ENCODE measurements around the gene DNAH8.

DNAH8 gene

DNA sequence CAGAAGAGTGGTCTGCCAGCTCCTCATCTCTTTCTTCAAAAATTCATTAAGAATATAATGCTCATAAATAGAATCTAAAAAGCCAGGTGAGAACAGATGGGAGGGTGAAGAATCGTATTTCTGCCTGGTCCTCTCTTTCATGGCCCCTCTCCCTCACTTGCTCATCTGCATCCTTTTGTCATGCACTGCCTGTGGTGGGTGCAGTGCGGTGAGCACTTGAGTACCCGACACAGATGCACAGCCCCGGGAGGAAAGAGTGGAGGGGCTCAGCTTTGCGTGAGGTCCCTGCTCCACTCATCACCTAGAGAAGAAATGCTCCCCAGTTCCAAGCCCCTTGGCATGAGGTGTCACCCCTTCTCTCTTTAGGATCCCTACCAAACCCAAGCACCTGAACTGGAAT is 275.4 kb downstream of the DNAH8 start:
- peaks cover 11 to 13% of the 10 kb centered on the region in 2 donors for H3K27me3 Mint-ChIP-seq
- no peak overlapping the region for H3K27ac Mint-ChIP-seq
- peaks cover 0 to 1% of the 10 kb centered on the region in 2 donors for H3K36me3 Mint-ChIP-seq
- DNase-seq (no peak), ATAC-seq (replicated peaks) (no peak)
- H3K4me3 Mint-ChIP-seq, result no peak overlapping the region
- H3K9me3 Mint-ChIP-seq, result no peaks in the 10 kb centered on the region
- H3K4me1 Mint-ChIP-seq, result no peaks in the 10 kb centered on the region

DNA sequence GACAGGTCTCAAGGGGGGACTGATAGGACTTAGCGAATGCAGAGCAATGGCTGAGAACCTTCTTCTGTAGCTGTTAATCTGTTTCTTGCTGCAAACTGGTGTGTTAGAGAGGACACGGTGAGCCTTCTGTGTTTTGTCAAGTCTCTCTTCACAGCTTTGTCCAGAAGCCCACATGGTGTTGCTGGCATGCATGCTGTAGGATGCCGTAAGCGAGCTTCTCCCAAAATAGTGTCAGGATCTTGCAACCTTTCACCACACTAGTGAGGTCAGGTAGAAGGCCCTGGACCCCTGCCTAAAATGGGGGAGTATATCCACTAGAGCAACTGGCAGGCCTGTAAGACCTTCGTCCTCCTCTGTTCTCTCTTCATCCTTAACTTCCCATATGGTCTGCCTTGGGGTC is 281.6 kb downstream of the DNAH8 start:
- DNase-seq (no peak), ATAC-seq (replicated peaks) (no peak)
- H3K4me1 Mint-ChIP-seq, result no peaks in the 10 kb centered on the region
- H3K9me3 Mint-ChIP-seq, result no peaks in the 10 kb centered on the region
- H3K36me3 Mint-ChIP-seq, result peaks cover 0 to 1% of the 10 kb centered on the region in 2 donors
- H3K4me3 Mint-ChIP-seq, result no peak overlapping the region
- H3K27me3 Mint-ChIP-seq, result peaks cover 37% of the 10 kb centered on the region in 2 donors
- H3K27ac Mint-ChIP-seq, result no peak overlapping the region

DNA sequence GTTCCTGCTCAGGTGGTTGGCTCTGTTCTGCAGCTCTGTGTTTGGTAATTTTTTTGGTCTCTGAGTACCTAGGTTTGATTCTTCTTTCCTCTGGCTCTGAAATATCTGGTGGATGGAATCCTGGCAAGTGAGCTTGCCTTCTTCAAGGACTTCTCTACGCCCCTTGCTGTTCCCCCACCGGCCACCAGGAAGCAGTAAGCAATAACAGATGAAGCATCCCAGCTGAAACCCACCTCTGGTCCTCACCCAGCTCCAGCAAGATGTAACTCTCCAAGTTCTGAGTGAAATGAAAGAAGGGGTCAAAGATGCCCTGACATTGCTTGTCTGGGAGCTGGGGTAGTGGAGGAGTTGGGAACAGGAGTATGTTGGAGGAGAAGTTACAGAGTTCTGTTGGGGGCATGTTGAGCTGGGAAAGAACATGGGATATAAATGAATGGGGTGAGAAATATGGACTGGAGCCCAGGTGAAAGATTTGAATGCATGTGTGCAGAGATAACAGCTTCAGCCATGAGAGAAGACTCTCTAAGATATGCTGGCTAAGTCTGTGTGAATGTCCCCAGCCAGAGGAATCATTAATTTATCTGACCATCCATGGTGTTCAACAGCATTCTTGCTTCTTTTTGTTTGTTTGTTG is 282.1 kb downstream of the DNAH8 start:
- ATAC-seq (replicated peaks) (peak in 1 of 2 donors; percentile 51), DNase-seq (peak; percentile 8)

DNA sequence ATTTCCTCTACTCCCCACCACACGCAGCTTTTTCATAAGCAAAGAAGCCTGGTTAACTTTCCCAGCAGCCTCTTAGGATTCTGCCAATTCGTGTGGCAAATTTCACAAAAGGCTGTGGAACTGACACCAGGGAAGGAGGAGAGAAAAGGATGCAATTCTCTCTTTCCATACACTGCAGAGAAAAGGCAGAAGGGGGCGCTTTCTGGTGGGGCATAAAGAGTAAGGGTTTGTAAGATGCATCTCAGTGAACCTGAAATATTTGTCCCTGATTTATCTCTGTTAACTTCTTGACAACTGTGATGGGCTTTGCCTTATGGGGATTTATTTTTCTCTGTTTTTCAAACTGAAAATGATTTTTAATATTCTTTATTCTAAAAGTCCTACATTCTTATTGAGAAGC is 288.0 kb downstream of the DNAH8 start:
- ATAC-seq (replicated peaks), result no peak
- no peak for DNase-seq
- Mint-ChIP-seq H3K36me3 (no peaks in the 10 kb centered on the region), H3K4me1 (no peaks in the 10 kb centered on the region), H3K27ac (no peak overlapping the region), H3K27me3 (peaks cover 23 to 66% of the 10 kb centered on the region in 2 donors), H3K9me3 (peaks cover 2 to 3% of the 10 kb centered on the region in 2 donors), H3K4me3 (no peak overlapping the region)

More for the DNA sequence above, 282.1 kb downstream of the DNAH8 start:
- Mint-ChIP-seq H3K27me3 (peaks cover 36 to 38% of the 10 kb centered on the region in 2 donors), H3K36me3 (no peaks in the 10 kb centered on the region), H3K9me3 (no peaks in the 10 kb centered on the region), H3K27ac (no peak overlapping the region), H3K4me1 (no peaks in the 10 kb centered on the region), H3K4me3 (no peak overlapping the region)

DNA sequence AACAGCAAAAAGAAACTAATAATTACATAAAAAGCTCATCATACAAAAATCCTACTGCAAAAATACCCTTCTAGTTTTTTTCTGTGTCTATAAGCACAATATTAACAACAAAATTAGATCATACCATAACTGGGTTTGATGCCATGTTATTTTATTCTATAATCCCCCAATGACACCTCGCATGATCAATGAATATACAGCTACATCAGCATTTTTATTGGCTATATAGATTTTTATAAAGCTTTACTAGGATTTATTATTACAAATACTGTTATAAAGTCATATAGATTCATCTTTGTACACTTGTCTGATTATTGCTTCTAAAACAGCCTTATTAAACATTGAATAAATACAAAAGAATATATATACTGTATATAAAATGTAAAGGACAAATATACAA is 288.4 kb downstream of the DNAH8 start:
- Mint-ChIP-seq H3K27me3 (peaks cover 27 to 70% of the 10 kb centered on the region in 2 donors), H3K36me3 (no peaks in the 10 kb centered on the region)

DNA sequence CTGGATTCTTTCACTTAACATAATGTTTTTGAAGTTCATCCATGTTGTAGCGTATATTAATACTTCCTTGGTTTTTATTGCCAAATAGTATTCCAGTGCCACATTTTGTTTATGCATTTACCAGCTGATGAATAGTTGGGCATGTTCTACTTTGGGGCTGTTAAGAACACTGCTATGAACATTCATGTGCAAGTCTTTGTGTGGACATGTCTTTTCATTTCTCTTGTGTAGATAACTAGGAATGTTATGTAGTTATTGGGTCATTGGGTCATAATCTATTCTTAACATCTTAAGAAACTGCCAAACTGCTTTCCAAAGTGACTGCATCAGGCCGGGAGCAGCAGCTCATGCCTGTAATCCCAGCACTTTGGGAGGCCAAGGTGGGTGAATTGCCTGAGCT is 289.7 kb downstream of the DNAH8 start:
- Mint-ChIP-seq H3K27ac (no peak overlapping the region), H3K9me3 (peaks cover 2 to 3% of the 10 kb centered on the region in 2 donors), H3K4me3 (no peak overlapping the region)

More for the DNA sequence above, 288.4 kb downstream of the DNAH8 start:
- peaks cover 2 to 3% of the 10 kb centered on the region in 2 donors for H3K9me3 Mint-ChIP-seq
- no peaks in the 10 kb centered on the region for H3K4me1 Mint-ChIP-seq
- ATAC-seq (replicated peaks) (no peak), DNase-seq (no peak)
- H3K27ac Mint-ChIP-seq, result no peak overlapping the region
- no peak overlapping the region for H3K4me3 Mint-ChIP-seq

DNA sequence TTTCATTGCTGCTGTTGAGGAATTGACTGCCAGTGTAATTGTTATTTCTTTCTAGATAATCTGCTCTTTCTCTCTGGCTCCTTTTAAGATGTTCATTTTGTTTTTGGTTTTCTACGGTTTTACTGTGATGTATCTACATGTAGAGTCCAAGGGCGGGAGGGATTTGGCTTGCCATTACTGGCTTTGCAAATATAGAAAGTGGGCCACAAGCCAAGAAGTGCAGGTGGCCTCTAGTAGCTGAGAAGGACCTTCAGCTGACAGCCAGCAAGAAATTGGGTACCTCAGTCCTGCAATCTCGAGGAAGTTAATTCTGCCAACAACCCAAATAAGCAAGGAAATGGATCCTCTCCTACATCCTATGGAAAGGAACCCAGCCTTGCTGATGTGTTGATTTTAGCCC is 290.7 kb downstream of the DNAH8 start:
- no peak for DNase-seq
- Mint-ChIP-seq H3K36me3 (no peaks in the 10 kb centered on the region), H3K4me1 (no peaks in the 10 kb centered on the region), H3K4me3 (no peak overlapping the region), H3K27me3 (peaks cover 24 to 67% of the 10 kb centered on the region in 2 donors), H3K27ac (no peak overlapping the region), H3K9me3 (peaks cover 2 to 3% of the 10 kb centered on the region in 2 donors)
- no peak for ATAC-seq (replicated peaks)

More for the DNA sequence above, 289.7 kb downstream of the DNAH8 start:
- DNase-seq (no peak), ATAC-seq (replicated peaks) (no peak)
- peaks cover 28 to 76% of the 10 kb centered on the region in 2 donors for H3K27me3 Mint-ChIP-seq
- no peaks in the 10 kb centered on the region for H3K36me3 Mint-ChIP-seq
- no peaks in the 10 kb centered on the region for H3K4me1 Mint-ChIP-seq

DNA sequence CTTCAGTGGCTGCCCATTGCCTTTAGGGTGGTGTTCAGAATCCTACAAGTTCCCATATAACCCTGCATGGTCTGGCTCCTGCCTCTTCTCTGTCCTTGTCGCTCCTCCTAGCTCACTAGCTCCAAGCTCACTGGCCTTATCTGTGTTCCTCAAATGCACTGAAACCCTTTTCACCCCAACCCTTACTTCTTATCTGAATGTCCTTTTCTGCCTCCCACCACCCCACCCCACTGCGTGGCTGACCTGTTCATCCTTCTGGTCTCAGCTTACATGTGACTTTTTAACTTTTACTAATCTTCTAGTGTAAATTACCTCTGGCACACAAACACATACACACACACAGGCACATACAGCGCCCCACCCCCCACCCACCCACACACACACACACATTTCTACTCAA is 292.5 kb downstream of the DNAH8 start:
- H3K4me3 Mint-ChIP-seq, result no peak overlapping the region
- no peaks in the 10 kb centered on the region for H3K36me3 Mint-ChIP-seq
- H3K27me3 Mint-ChIP-seq, result peaks cover 22 to 68% of the 10 kb centered on the region in 2 donors
- H3K9me3 Mint-ChIP-seq, result peaks cover 2 to 3% of the 10 kb centered on the region in 2 donors
- DNase-seq (no peak), ATAC-seq (replicated peaks) (no peak)
- H3K27ac Mint-ChIP-seq, result no peak overlapping the region
- no peaks in the 10 kb centered on the region for H3K4me1 Mint-ChIP-seq

DNA sequence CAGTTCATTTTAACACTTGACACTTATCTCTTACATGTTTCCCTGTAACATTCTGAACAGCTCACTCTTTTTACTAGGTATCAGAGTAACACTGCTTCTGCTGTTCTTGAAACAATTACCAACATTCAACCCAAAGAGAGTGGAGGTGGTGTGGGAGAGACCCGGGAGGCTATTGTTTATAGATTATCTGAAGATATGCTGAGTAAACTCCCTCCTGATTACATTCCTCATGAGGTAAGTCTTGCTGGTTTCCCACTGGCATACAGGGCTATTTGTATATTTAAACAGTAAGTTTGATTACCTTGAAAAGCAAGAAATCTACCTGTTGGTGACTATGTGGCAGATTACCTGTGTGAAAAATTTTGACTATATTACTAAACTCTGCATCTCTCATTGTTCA is 293.6 kb downstream of the DNAH8 start:
- H3K27me3 Mint-ChIP-seq, result peaks cover 22 to 72% of the 10 kb centered on the region in 2 donors
- H3K4me1 Mint-ChIP-seq, result no peaks in the 10 kb centered on the region
- H3K36me3 Mint-ChIP-seq, result no peaks in the 10 kb centered on the region

DNA sequence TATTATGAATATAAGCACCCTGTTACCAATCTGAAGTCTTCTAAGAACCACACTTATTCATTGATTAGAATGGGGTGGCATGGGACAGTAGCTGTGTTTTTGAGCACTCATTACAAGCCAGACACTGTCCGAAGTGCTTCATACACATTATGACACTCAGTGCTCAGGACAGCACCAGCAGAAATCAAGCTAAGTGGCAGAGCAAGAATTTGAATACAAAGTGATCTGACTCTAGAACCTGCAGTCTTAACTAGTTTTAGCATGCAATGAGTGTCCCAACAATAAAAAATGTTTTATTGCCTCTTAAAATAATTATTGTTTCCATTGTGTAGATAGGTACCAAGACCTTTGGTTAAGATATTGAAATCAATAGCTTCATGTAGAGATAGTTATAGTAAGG is 294.4 kb downstream of the DNAH8 start:
- no peak for DNase-seq
- Mint-ChIP-seq H3K27me3 (peaks cover 23 to 67% of the 10 kb centered on the region in 2 donors), H3K27ac (no peak overlapping the region), H3K36me3 (no peaks in the 10 kb centered on the region), H3K4me1 (peaks cover 0 to 2% of the 10 kb centered on the region in 2 donors), H3K9me3 (peaks cover 2 to 4% of the 10 kb centered on the region in 2 donors), H3K4me3 (no peak overlapping the region)
- ATAC-seq (replicated peaks), result no peak

More for the DNA sequence above, 293.6 kb downstream of the DNAH8 start:
- Mint-ChIP-seq H3K4me3 (no peak overlapping the region), H3K27ac (no peak overlapping the region), H3K9me3 (peaks cover 2 to 3% of the 10 kb centered on the region in 2 donors)
- no peak for ATAC-seq (replicated peaks)
- DNase-seq, result no peak

DNA sequence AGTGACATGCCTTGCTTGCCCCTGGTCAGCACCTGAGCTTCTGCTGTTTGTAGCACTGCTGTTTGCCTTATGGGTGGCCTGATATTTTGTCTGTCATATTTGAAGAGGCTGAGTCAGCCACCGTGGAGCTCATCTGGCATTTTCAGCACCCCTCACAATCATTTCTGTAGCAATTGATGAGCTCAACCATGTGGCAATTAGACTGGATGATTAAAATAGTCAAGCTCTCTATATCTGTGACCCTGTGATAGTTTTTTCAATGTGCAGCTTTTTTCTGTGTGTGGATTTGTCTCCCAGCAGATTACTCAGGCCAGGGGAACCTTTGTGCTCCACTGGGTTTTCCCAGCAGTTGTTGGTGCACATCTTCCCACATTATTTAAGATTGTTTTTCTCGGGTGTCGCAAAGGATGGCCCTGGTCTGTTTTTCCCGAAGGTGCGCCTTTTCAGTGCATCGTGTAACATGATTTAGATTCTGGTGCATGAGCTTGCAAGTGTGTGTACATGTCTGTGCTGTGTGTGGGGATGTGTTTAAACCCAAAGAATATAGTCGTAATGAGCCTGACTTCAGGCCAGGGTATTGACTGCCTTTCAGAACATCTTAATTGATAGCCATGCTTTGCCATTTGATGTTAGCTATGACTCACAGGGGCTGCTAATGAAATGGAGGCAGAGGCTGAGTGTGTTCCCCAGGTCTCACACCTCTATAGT is 301.9 kb downstream of the DNAH8 start:
- H3K36me3 Mint-ChIP-seq, result peaks cover 0 to 3% of the 10 kb centered on the region in 2 donors
- no peak for DNase-seq
- no peak overlapping the region for H3K27ac Mint-ChIP-seq
- ATAC-seq (replicated peaks), result no peak
- H3K9me3 Mint-ChIP-seq, result peaks cover 7 to 12% of the 10 kb centered on the region in 2 donors
- peaks cover 12 to 24% of the 10 kb centered on the region in 2 donors for H3K27me3 Mint-ChIP-seq
- H3K4me3 Mint-ChIP-seq, result no peak overlapping the region
- H3K4me1 Mint-ChIP-seq, result peaks cover 0 to 3% of the 10 kb centered on the region in 2 donors

DNA sequence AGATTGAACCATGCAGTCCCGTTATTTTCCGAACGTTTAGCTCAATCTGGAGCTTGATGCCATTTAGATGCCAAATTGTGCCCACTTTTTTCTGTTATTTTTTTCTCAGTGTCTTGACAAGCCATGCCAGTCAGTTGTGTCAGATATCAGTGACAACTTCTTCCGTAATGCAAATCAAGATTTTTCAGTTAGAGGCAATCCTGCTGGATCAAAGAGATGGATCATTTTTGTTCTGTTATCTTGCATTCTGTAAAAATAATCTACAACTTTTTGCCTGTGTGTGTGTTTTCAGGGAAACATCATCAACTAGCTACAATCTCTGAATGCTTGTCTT is 302.4 kb downstream of the DNAH8 start:
- peaks cover 12 to 21% of the 10 kb centered on the region in 2 donors for H3K27me3 Mint-ChIP-seq
- DNase-seq (no peak), ATAC-seq (replicated peaks) (no peak)
- H3K4me3 Mint-ChIP-seq, result no peak overlapping the region
- H3K36me3 Mint-ChIP-seq, result peaks cover 0 to 3% of the 10 kb centered on the region in 2 donors
- H3K27ac Mint-ChIP-seq, result no peak overlapping the region
- H3K9me3 Mint-ChIP-seq, result peaks cover 7 to 12% of the 10 kb centered on the region in 2 donors
- peaks cover 0 to 3% of the 10 kb centered on the region in 2 donors for H3K4me1 Mint-ChIP-seq

DNA sequence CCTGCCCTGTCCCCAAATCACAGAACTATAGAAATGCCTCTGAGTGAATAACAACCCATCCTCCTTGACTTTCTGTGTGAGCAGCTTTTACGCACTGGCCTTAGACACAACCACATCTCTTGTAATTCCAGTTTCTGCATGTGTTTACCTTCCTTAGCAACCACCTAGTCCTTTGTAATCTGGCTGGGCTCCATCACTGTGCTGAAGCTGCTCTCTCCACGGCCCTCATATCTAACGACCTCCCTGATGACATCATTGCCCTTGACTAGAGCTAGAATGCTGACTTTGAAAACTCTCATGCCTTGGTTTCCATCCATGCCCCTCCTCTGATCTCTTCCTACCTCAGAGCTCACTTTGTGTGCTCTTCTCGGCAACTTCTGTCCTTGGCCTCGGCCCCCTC is 303.0 kb downstream of the DNAH8 start:
- Mint-ChIP-seq H3K36me3 (peaks cover 0 to 3% of the 10 kb centered on the region in 2 donors), H3K27me3 (peaks cover 12 to 20% of the 10 kb centered on the region in 2 donors), H3K27ac (no peak overlapping the region), H3K4me1 (peaks cover 0 to 3% of the 10 kb centered on the region in 2 donors), H3K9me3 (peaks cover 7 to 12% of the 10 kb centered on the region in 2 donors), H3K4me3 (no peak overlapping the region)
- ATAC-seq (replicated peaks) (no peak), DNase-seq (no peak)

DNA sequence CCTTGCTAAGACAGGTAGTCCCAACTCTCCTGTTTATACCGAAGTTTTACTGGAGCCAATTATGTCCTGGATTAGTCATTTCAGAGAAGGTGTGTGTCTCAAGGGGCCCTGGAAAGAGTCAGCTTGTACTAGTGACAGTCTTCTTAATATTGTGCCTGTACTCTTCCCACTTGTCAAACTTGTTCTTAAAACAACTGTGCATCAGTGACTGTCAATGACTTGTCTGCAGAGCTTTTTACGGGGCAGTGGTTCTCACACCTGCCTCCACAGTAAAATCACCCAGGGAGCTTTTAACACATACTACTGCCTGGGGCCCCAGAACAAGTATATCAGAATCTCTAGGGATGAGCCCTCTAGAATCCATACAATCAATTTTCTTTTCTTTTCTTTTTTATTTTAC is 305.0 kb downstream of the DNAH8 start:
- H3K4me1 Mint-ChIP-seq, result no peaks in the 10 kb centered on the region
- H3K9me3 Mint-ChIP-seq, result peaks cover 5 to 6% of the 10 kb centered on the region in 2 donors
- H3K27me3 Mint-ChIP-seq, result peaks cover 6 to 7% of the 10 kb centered on the region in 2 donors
- DNase-seq, result no peak
- H3K4me3 Mint-ChIP-seq, result no peak overlapping the region
- H3K36me3 Mint-ChIP-seq, result no peaks in the 10 kb centered on the region
- no peak overlapping the region for H3K27ac Mint-ChIP-seq
- ATAC-seq (replicated peaks), result no peak

DNA sequence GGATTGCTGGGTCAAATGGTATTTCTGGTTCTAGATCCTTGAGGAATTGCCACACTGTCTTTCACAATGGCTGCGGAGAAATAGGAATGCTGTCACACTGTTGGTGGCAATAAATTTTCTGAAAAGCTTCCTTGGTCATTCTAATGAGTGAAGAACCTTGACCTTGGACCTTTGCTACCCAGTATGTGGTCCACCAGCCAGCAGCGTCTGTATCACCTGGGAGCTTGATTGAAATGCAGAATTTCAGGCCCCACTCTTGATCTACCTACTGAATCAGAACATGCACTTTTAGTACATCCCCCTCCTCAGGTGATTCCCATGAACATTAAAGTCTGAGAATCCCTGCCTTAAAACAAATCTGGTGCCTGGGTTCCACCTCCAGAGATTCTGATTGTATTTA is 305.9 kb downstream of the DNAH8 start:
- ATAC-seq (replicated peaks), result no peak
- peaks cover 0 to 7% of the 10 kb centered on the region in 2 donors for H3K27me3 Mint-ChIP-seq

More for the DNA sequence above, 305.9 kb downstream of the DNAH8 start:
- Mint-ChIP-seq H3K4me1 (no peaks in the 10 kb centered on the region), H3K27ac (no peak overlapping the region), H3K36me3 (no peaks in the 10 kb centered on the region), H3K4me3 (no peak overlapping the region), H3K9me3 (no peaks in the 10 kb centered on the region)
- DNase-seq, result no peak

All from stimulated activated naive B cell treated with anti-CD40 and anti-IgM and Interleukin-4, amounts not matched to agents 10 μg/mL and 1 μg/mL and 100 μg/mL, for 72 hours (primary cell).